SK-N-SH (cell line): ENCODE data around the gene AGBL5.
"Not testable (repeated sequence)": the region's sequence is repeated elsewhere in the genome, so short reads cannot be mapped to it uniquely, and the experiment has no call there.

Experiments used
- EZH2phosphoT487 ChIP-seq: fragments of 200-600 bp; sonication (generic); IDR thresholded peaks from 2 replicates; pipeline ENCODE4 v1.6.1; 2017; ENCODE audit warnings: low read depth, mixed run types, mild to moderate bottlenecking, antibody characterized with exemption, moderate library complexity, borderline replicate concordance
- POLR2AphosphoS5 ChIP-seq: IDR thresholded peaks from 2 replicates; pipeline ENCODE4 v1.6.1; 2012; ENCODE audit warnings: low read depth, low read length
- TCF12 ChIP-seq: IDR thresholded peaks from 2 replicates; pipeline ENCODE4 v1.4.0; 2012
- YY1 ChIP-seq: IDR thresholded peaks from 2 replicates; pipeline ENCODE4 v1.4.0; 2012; ENCODE audit warnings: low read depth, mild to moderate bottlenecking
- TF ChIP-seq, protein P1 (sequence below): fragments of 200-600 bp; sonication (generic); IDR thresholded peaks from 2 replicates; pipeline ENCODE4 v1.6.1; 2017; ENCODE audit warnings: antibody characterized with exemption, mild to moderate bottlenecking, moderate library complexity
- TF ChIP-seq, protein P2 (sequence below): IDR thresholded peaks from 2 replicates; pipeline ENCODE4 v1.6.1; 2012; ENCODE audit warnings: mild to moderate bottlenecking, low read depth, low read length, moderate library complexity
- TF ChIP-seq, protein P3 (sequence below): IDR thresholded peaks from 2 replicates; pipeline ENCODE4 v1.4.0; 2012; ENCODE audit warnings: low read depth

DNA sequence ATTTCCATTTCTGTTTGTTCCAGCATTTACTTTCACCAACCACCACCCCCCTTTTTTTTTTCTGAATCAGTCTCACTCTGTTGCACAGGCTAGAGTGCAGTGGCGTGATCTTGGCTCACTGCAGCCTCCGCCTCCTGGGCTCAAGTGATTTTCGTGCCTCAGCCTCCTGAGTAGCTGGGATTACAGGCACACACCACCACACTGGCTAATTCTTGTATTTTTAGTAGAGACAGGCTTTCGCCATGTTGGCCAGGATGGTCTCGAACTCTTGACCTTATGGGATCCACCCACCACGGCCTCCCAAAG is 24.1 kb downstream of the AGBL5 start:
- TF ChIP-seq, protein P1, sequence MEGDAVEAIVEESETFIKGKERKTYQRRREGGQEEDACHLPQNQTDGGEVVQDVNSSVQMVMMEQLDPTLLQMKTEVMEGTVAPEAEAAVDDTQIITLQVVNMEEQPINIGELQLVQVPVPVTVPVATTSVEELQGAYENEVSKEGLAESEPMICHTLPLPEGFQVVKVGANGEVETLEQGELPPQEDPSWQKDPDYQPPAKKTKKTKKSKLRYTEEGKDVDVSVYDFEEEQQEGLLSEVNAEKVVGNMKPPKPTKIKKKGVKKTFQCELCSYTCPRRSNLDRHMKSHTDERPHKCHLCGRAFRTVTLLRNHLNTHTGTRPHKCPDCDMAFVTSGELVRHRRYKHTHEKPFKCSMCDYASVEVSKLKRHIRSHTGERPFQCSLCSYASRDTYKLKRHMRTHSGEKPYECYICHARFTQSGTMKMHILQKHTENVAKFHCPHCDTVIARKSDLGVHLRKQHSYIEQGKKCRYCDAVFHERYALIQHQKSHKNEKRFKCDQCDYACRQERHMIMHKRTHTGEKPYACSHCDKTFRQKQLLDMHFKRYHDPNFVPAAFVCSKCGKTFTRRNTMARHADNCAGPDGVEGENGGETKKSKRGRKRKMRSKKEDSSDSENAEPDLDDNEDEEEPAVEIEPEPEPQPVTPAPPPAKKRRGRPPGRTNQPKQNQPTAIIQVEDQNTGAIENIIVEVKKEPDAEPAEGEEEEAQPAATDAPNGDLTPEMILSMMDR = not testable (repeated sequence)
- TF ChIP-seq, protein P2, sequence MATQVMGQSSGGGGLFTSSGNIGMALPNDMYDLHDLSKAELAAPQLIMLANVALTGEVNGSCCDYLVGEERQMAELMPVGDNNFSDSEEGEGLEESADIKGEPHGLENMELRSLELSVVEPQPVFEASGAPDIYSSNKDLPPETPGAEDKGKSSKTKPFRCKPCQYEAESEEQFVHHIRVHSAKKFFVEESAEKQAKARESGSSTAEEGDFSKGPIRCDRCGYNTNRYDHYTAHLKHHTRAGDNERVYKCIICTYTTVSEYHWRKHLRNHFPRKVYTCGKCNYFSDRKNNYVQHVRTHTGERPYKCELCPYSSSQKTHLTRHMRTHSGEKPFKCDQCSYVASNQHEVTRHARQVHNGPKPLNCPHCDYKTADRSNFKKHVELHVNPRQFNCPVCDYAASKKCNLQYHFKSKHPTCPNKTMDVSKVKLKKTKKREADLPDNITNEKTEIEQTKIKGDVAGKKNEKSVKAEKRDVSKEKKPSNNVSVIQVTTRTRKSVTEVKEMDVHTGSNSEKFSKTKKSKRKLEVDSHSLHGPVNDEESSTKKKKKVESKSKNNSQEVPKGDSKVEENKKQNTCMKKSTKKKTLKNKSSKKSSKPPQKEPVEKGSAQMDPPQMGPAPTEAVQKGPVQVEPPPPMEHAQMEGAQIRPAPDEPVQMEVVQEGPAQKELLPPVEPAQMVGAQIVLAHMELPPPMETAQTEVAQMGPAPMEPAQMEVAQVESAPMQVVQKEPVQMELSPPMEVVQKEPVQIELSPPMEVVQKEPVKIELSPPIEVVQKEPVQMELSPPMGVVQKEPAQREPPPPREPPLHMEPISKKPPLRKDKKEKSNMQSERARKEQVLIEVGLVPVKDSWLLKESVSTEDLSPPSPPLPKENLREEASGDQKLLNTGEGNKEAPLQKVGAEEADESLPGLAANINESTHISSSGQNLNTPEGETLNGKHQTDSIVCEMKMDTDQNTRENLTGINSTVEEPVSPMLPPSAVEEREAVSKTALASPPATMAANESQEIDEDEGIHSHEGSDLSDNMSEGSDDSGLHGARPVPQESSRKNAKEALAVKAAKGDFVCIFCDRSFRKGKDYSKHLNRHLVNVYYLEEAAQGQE = not testable (repeated sequence)
- not testable (repeated sequence) for TF ChIP-seq EZH2phosphoT487, POLR2AphosphoS5, YY1, TCF12
- TF ChIP-seq, protein P3, sequence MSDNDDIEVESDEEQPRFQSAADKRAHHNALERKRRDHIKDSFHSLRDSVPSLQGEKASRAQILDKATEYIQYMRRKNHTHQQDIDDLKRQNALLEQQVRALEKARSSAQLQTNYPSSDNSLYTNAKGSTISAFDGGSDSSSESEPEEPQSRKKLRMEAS = not testable (repeated sequence)
